Stimulated activated CD8-positive, alpha-beta memory T cell treated with anti-CD3 and anti-CD28 coated beads, Interleukin-15, amount 100 ng/mL, for 4 hours (primary cell): ENCODE results near the gene IPO4.

Experiments
- DNase-seq, 2 donors: peaks; one replicate each; pipeline ENCODE4 v3.0.0-alpha.2; 2020; ENCODE audit warnings: low read depth in 2 of 2

The IPO4 gene

GRCh38 chr14:24132061-24132685 is 56.4 kb downstream of the IPO4 start:
- no peak for DNase-seq

GRCh38 chr14:24131549-24131966 is 57.1 kb downstream of the IPO4 start:
- DNase-seq, result no peak

- no peak for DNase-seq
Measured at GRCh38 chr14:24130717-24131548, 57.7 kb downstream of the IPO4 start.

DNA sequence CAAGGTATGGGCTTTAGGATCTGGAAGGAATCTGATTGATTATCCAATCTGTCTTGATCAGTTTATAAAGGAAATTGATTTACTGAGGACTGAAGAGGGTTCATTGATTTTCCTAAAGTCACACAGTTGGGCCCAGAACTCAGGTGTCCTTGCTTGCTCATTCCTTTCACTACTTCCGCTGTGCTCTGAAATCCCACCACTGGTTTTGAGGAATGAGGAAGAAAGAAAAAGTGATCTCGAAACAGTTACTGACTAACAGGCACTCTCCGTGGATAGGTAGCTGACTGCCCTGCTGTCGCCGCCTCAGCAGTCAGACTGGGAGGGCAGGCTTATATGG is 58.3 kb downstream of the IPO4 start, which contains the start of gene FITM1:
Gene FITM1, plus strand, starts transcription at position 280 of the 337 bp plus-strand sequence. CDS start 905 bp downstream, outside the sequence.
- DNase-seq, result no peak
